Measurements from ENCODE around the gene CACNG4.

CACNG4 gene

GRCh38 chr17:66929591-66929990 lies 34.9 kb upstream of the CACNG4 start:
- Histone ChIP-seq H3K27ac (ENCODE audit: low read depth, low read length) (no peak overlapping the region), H3K9me3 (ENCODE audit: control insufficient read depth in 5 of 5, low read length in 5 of 5) (no peaks in the 10 kb centered on the region), H3K4me3 (ENCODE audit: low read depth in 1 of 5, low read length in 5 of 5) (no peak overlapping the region), H3K36me3 (ENCODE audit: control insufficient read depth in 5 of 5, insufficient read depth in 5 of 5, low read length in 5 of 5) (no peaks in the 10 kb centered on the region), H3K9ac (ENCODE audit: low read length in 5 of 5) (no peak overlapping the region), H3K4me1 (ENCODE audit: control insufficient read depth in 5 of 5, insufficient read depth in 5 of 5, low read length in 5 of 5) (no peaks in the 10 kb centered on the region), H3K27me3 (ENCODE audit: control insufficient read depth in 5 of 5, insufficient read depth in 4 of 5, low read length in 5 of 5) (peaks cover 0 to 12% (median 6%) of the 10 kb centered on the region in 5 donors)

- peaks cover 0 to 11% (median 6%) of the 10 kb centered on the region in 5 donors for H3K27me3 ChIP-seq (ENCODE audit: control insufficient read depth in 5 of 5, insufficient read depth in 4 of 5, low read length in 5 of 5)
- no peaks in the 10 kb centered on the region for H3K36me3 ChIP-seq (ENCODE audit: control insufficient read depth in 5 of 5, insufficient read depth in 5 of 5, low read length in 5 of 5)
- H3K9me3 ChIP-seq (ENCODE audit: control insufficient read depth in 5 of 5, low read length in 5 of 5): no peaks in the 10 kb centered on the region
- no peak overlapping the region for H3K27ac ChIP-seq (ENCODE audit: low read depth, low read length)
- no peak overlapping the region for H3K4me3 ChIP-seq (ENCODE audit: low read depth in 1 of 5, low read length in 5 of 5)
- H3K9ac ChIP-seq (ENCODE audit: low read length in 5 of 5): no peak overlapping the region
- no peaks in the 10 kb centered on the region for H3K4me1 ChIP-seq (ENCODE audit: control insufficient read depth in 5 of 5, insufficient read depth in 5 of 5, low read length in 5 of 5)
Observed at GRCh38 chr17:66930933-66931332, 33.6 kb upstream of the CACNG4 start.

DNA sequence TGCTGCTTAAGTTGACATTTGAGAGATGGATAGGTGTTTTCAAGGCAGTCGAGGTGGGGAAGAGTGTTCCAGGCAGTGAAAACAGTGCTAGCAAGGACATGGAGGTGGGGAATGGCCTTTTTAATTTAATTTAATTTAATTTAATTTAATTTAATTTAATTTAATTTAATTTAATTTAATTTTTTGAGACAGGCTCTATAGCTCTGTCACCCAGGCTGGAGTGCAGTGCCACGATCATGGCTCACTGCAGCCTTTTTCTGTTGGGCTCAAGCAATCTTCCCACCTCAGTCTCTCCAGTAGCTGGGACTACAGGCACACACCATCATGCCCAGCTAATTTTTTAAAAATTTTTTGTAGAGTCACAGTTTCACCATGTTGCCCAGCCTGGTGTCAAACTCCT lies 32.2 kb upstream of the CACNG4 start:
- Histone ChIP-seq H3K4me3 (ENCODE audit: low read depth in 1 of 5, low read length in 5 of 5) (no peak overlapping the region), H3K27ac (ENCODE audit: low read depth, low read length) (no peak overlapping the region), H3K4me1 (ENCODE audit: control insufficient read depth in 5 of 5, insufficient read depth in 5 of 5, low read length in 5 of 5) (no peaks in the 10 kb centered on the region), H3K9ac (ENCODE audit: low read length in 5 of 5) (no peak overlapping the region), H3K27me3 (ENCODE audit: control insufficient read depth in 5 of 5, insufficient read depth in 4 of 5, low read length in 5 of 5) (peaks cover 0 to 9% (median 3%) of the 10 kb centered on the region in 5 donors), H3K36me3 (ENCODE audit: control insufficient read depth in 5 of 5, insufficient read depth in 5 of 5, low read length in 5 of 5) (no peaks in the 10 kb centered on the region), H3K9me3 (ENCODE audit: control insufficient read depth in 5 of 5, low read length in 5 of 5) (peaks cover 0 to 4% (median 0%) of the 10 kb centered on the region in 5 donors)

DNA sequence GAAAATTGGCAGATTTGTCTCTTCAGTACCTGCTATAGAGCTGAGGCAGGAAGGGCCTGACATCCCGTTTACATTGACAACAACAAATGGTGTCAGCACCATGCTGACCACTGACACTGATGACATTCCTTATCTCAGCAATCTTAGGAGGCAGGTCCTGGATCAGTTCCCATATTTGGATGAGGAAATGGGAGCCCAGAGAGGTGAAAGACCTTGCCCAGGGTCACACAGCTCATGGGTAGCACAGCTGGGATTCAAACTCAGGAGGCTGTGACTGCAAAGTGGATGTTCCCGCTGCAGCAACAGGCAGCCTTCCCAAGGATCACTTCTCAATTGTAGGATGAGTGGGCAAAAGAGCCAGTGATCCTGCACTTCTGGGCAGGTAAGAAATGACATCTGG lies 30.5 kb upstream of the CACNG4 start:
- Histone ChIP-seq H3K4me1 (ENCODE audit: control insufficient read depth in 5 of 5, insufficient read depth in 5 of 5, low read length in 5 of 5) (no peaks in the 10 kb centered on the region), H3K36me3 (ENCODE audit: control insufficient read depth in 5 of 5, insufficient read depth in 5 of 5, low read length in 5 of 5) (no peaks in the 10 kb centered on the region), H3K27me3 (ENCODE audit: control insufficient read depth in 5 of 5, insufficient read depth in 4 of 5, low read length in 5 of 5) (peaks cover 0 to 23% (median 6%) of the 10 kb centered on the region in 5 donors), H3K9ac (ENCODE audit: low read length in 5 of 5) (no peak overlapping the region), H3K27ac (ENCODE audit: low read depth, low read length) (no peak overlapping the region), H3K4me3 (ENCODE audit: low read depth in 1 of 5, low read length in 5 of 5) (no peak overlapping the region), H3K9me3 (ENCODE audit: control insufficient read depth in 5 of 5, low read length in 5 of 5) (peaks cover 0 to 7% (median 4%) of the 10 kb centered on the region in 5 donors)

DNA sequence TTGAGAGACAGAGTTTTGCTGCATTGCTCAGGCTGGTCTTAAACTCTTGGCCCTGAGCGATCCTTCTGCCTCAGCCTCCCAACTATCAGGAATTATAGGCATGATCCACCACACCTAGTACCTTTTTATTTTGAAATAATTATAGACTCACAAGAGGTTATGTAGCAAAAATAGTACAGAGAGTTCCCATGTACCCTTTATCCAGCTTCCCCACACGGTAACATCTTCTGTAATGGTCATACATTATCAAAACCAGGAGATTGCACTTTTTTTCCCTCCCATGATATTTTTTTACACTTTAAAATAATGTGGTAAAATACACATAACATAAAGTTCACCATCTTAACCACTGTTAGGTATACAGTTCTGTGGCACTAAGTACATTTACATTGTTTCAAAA lies 28.8 kb upstream of the CACNG4 start:
- Histone ChIP-seq H3K4me1 (ENCODE audit: control insufficient read depth in 5 of 5, insufficient read depth in 5 of 5, low read length in 5 of 5) (no peaks in the 10 kb centered on the region), H3K27ac (ENCODE audit: low read depth, low read length) (no peak overlapping the region), H3K4me3 (ENCODE audit: low read depth in 1 of 5, low read length in 5 of 5) (no peak overlapping the region), H3K9me3 (ENCODE audit: control insufficient read depth in 5 of 5, low read length in 5 of 5) (peaks cover 0 to 7% (median 4%) of the 10 kb centered on the region in 5 donors), H3K36me3 (ENCODE audit: control insufficient read depth in 5 of 5, insufficient read depth in 5 of 5, low read length in 5 of 5) (no peaks in the 10 kb centered on the region), H3K9ac (ENCODE audit: low read length in 5 of 5) (no peak overlapping the region), H3K27me3 (ENCODE audit: control insufficient read depth in 5 of 5, insufficient read depth in 4 of 5, low read length in 5 of 5) (peaks cover 0 to 36% (median 15%) of the 10 kb centered on the region in 5 donors)

GRCh38 chr17:66938656-66939055 lies 25.9 kb upstream of the CACNG4 start:
- peaks cover 0 to 10% (median 7%) of the 10 kb centered on the region in 5 donors for H3K9me3 ChIP-seq (ENCODE audit: control insufficient read depth in 5 of 5, low read length in 5 of 5)
- H3K4me1 ChIP-seq (ENCODE audit: control insufficient read depth in 5 of 5, insufficient read depth in 5 of 5, low read length in 5 of 5): no peaks in the 10 kb centered on the region
- no peak overlapping the region for H3K27ac ChIP-seq (ENCODE audit: low read depth, low read length)
- H3K9ac ChIP-seq (ENCODE audit: low read length in 5 of 5): no peak overlapping the region
- H3K36me3 ChIP-seq (ENCODE audit: control insufficient read depth in 5 of 5, insufficient read depth in 5 of 5, low read length in 5 of 5): no peaks in the 10 kb centered on the region
- peaks cover 0 to 39% (median 26%) of the 10 kb centered on the region in 5 donors for H3K27me3 ChIP-seq (ENCODE audit: control insufficient read depth in 5 of 5, insufficient read depth in 4 of 5, low read length in 5 of 5)
- no peak overlapping the region for H3K4me3 ChIP-seq (ENCODE audit: low read depth in 1 of 5, low read length in 5 of 5)

DNA sequence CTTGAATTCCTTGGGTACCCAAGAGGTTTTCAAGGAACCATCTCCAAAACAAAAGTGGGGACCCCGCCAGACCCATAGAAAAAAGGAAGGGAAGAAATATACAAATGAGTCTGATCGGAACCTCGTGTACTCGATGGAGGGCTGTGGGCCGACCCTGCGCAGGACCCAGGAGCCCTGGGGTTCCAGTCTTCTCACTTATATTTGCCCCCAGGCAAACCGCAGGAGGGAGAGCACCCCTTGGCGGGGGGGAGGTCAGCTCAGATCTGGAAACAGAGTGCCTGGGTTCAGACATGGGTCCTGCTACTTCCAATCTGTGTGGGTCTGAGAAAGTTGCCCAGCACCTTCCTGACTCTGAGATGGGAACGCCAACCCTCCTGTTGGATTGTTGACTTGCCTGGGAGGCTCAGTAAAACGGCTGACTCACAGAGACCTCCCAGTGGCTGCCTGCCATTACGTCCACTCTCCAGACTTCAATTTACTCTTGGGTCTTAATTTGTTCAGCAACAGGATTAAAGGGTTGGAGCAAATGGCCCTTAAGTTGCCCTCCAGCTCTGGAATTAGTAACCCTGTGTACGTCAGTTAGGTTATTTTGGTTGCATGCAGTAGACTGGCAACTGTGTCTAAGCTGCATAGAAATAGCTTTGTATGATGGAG lies 24.9 kb upstream of the CACNG4 start:
- H3K36me3 ChIP-seq (ENCODE audit: control insufficient read depth in 5 of 5, insufficient read depth in 5 of 5, low read length in 5 of 5): no peaks in the 10 kb centered on the region
- H3K4me3 ChIP-seq (ENCODE audit: low read depth in 1 of 5, low read length in 5 of 5): no peak overlapping the region
- peaks cover 2 to 40% (median 27%) of the 10 kb centered on the region in 5 donors for H3K27me3 ChIP-seq (ENCODE audit: control insufficient read depth in 5 of 5, insufficient read depth in 4 of 5, low read length in 5 of 5)
- H3K9ac ChIP-seq (ENCODE audit: low read length in 5 of 5): no peak overlapping the region
- H3K9me3 ChIP-seq (ENCODE audit: control insufficient read depth in 5 of 5, low read length in 5 of 5): peaks cover 0 to 10% (median 7%) of the 10 kb centered on the region in 5 donors
- peaks cover 0 to 3% (median 0%) of the 10 kb centered on the region in 5 donors for H3K4me1 ChIP-seq (ENCODE audit: control insufficient read depth in 5 of 5, insufficient read depth in 5 of 5, low read length in 5 of 5)
- no peak overlapping the region for H3K27ac ChIP-seq (ENCODE audit: low read depth, low read length)

- no peak overlapping the region for H3K27ac ChIP-seq (ENCODE audit: low read depth, low read length)
- H3K36me3 ChIP-seq (ENCODE audit: control insufficient read depth in 5 of 5, insufficient read depth in 5 of 5, low read length in 5 of 5): no peaks in the 10 kb centered on the region
- H3K27me3 ChIP-seq (ENCODE audit: control insufficient read depth in 5 of 5, insufficient read depth in 4 of 5, low read length in 5 of 5): peaks cover 12 to 50% (median 36%) of the 10 kb centered on the region in 5 donors
- peaks cover 0 to 8% (median 0%) of the 10 kb centered on the region in 5 donors for H3K4me1 ChIP-seq (ENCODE audit: control insufficient read depth in 5 of 5, insufficient read depth in 5 of 5, low read length in 5 of 5)
- no peak overlapping the region for H3K4me3 ChIP-seq (ENCODE audit: low read depth in 1 of 5, low read length in 5 of 5)
- peaks cover 0 to 10% (median 7%) of the 10 kb centered on the region in 5 donors for H3K9me3 ChIP-seq (ENCODE audit: control insufficient read depth in 5 of 5, low read length in 5 of 5)
- no peak overlapping the region for H3K9ac ChIP-seq (ENCODE audit: low read length in 5 of 5)
Observed at GRCh38 chr17:66941249-66941648, 23.3 kb upstream of the CACNG4 start.

GRCh38 chr17:66941773-66942450 lies 22.6 kb upstream of the CACNG4 start:
- peaks cover 0 to 8% (median 0%) of the 10 kb centered on the region in 5 donors for H3K4me1 ChIP-seq (ENCODE audit: control insufficient read depth in 5 of 5, insufficient read depth in 5 of 5, low read length in 5 of 5)
- H3K9ac ChIP-seq (ENCODE audit: low read length in 5 of 5): no peak overlapping the region
- H3K4me3 ChIP-seq (ENCODE audit: low read depth in 1 of 5, low read length in 5 of 5): no peak overlapping the region
- H3K27ac ChIP-seq (ENCODE audit: low read depth, low read length): no peak overlapping the region
- peaks cover 0 to 9% (median 6%) of the 10 kb centered on the region in 5 donors for H3K9me3 ChIP-seq (ENCODE audit: control insufficient read depth in 5 of 5, low read length in 5 of 5)
- H3K36me3 ChIP-seq (ENCODE audit: control insufficient read depth in 5 of 5, insufficient read depth in 5 of 5, low read length in 5 of 5): no peaks in the 10 kb centered on the region
- H3K27me3 ChIP-seq (ENCODE audit: control insufficient read depth in 5 of 5, insufficient read depth in 4 of 5, low read length in 5 of 5): peaks cover 12 to 56% (median 42%) of the 10 kb centered on the region in 5 donors

Measured in subcutaneous abdominal adipose tissue (tissue), 5 donors.